BE2C (cell line): Measurements from ENCODE around the gene SLC26A1.
A peak's percentile ranks its signal among the peaks of the same experiment; 100 is the strongest.
"Not testable (repeated sequence)": the region's sequence is repeated elsewhere in the genome, so short reads cannot be mapped to it uniquely, and the experiment has no call there.

Experiments
- DNase-seq: peaks from one replicate; pipeline ENCODE4 v3.0.0-alpha.2; 2020
- H3K27me3 ChIP-seq: fragments of 250-450 bp; sonication (Bioruptor Pico); 2 replicates; pipeline ENCODE4 v1.5.1; 2020; ENCODE audit warnings: mild to moderate bottlenecking
- H3K36me3 ChIP-seq: fragments of 250-450 bp; sonication (Bioruptor Pico); 2 replicates; pipeline ENCODE4 v1.5.1; 2020; ENCODE audit warnings: mild to moderate bottlenecking
- H3K4me1 ChIP-seq: fragments of 250-450 bp; sonication (Bioruptor Pico); 2 replicates; pipeline ENCODE4 v1.5.1; 2020
- H3K4me3 ChIP-seq: 2 replicates; pipeline ENCODE4 v1.5.1; 2011; ENCODE audit warnings: low read depth, low read length
- H3K9me3 ChIP-seq: fragments of 250-450 bp; sonication (Bioruptor Pico); 2 replicates; pipeline ENCODE4 v1.5.1; 2020
- TF ChIP-seq, protein P1 (sequence below): IDR thresholded peaks from 2 replicates; pipeline ENCODE4 v1.5.1; 2012; ENCODE audit warnings: mild to moderate bottlenecking, low read depth, low read length

Gene SLC26A1

DNA sequence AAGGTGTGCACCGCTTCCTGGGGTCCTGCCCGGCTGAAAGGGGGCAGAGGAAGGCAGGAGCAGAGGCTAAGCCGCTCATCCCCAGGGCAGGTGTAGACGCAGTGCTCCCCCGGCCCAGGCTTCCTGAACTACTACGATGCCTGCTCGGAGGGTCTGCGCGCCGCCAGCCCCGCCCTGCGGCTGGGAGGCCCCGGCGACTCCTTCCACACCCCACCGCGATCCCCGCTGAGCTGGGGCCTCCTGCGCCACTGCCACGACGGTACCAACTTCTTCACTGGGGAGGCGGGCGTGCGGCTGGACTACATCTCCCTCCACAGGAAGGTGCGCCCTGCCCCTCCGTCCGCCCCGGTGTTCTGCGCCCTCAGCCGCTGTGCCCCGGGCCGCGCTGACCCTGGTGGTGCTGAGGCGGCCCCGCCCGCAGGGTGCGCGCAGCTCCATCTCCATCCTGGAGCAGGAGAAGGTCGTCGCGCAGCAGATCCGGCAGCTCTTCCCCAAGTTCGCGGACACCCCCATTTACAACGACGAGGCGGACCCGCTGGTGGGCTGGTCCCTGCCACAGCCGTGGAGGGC, 8.4 kb upstream of the SLC26A1 start:
- DNase-seq: no peak
- Histone ChIP-seq H3K9me3 (no peaks in the 10 kb centered on the region), H3K36me3 (no peaks in the 10 kb centered on the region), H3K4me3 (no peak overlapping the region), H3K27me3 (peaks cover 87% of the 10 kb centered on the region), H3K4me1 (no peaks in the 10 kb centered on the region)
- TF ChIP-seq, protein P1, sequence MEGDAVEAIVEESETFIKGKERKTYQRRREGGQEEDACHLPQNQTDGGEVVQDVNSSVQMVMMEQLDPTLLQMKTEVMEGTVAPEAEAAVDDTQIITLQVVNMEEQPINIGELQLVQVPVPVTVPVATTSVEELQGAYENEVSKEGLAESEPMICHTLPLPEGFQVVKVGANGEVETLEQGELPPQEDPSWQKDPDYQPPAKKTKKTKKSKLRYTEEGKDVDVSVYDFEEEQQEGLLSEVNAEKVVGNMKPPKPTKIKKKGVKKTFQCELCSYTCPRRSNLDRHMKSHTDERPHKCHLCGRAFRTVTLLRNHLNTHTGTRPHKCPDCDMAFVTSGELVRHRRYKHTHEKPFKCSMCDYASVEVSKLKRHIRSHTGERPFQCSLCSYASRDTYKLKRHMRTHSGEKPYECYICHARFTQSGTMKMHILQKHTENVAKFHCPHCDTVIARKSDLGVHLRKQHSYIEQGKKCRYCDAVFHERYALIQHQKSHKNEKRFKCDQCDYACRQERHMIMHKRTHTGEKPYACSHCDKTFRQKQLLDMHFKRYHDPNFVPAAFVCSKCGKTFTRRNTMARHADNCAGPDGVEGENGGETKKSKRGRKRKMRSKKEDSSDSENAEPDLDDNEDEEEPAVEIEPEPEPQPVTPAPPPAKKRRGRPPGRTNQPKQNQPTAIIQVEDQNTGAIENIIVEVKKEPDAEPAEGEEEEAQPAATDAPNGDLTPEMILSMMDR: no peak

GRCh38 chr4:1000686-1001260, 7.6 kb upstream of the SLC26A1 start:
- Histone ChIP-seq H3K27me3 (peaks cover 91% of the 10 kb centered on the region), H3K4me3 (no peak overlapping the region), H3K36me3 (no peaks in the 10 kb centered on the region), H3K4me1 (no peaks in the 10 kb centered on the region), H3K9me3 (no peaks in the 10 kb centered on the region)
- TF ChIP-seq, protein P1: no peak
- DNase-seq: no peak

GRCh38 chr4:999882-1000425, 6.8 kb upstream of the SLC26A1 start:
- DNase-seq: no peak
- Histone ChIP-seq H3K4me3 (no peak overlapping the region), H3K4me1 (no peaks in the 10 kb centered on the region), H3K27me3 (peaks cover 86% of the 10 kb centered on the region), H3K9me3 (no peaks in the 10 kb centered on the region), H3K36me3 (no peaks in the 10 kb centered on the region)
- TF ChIP-seq, protein P1: no peak

DNA sequence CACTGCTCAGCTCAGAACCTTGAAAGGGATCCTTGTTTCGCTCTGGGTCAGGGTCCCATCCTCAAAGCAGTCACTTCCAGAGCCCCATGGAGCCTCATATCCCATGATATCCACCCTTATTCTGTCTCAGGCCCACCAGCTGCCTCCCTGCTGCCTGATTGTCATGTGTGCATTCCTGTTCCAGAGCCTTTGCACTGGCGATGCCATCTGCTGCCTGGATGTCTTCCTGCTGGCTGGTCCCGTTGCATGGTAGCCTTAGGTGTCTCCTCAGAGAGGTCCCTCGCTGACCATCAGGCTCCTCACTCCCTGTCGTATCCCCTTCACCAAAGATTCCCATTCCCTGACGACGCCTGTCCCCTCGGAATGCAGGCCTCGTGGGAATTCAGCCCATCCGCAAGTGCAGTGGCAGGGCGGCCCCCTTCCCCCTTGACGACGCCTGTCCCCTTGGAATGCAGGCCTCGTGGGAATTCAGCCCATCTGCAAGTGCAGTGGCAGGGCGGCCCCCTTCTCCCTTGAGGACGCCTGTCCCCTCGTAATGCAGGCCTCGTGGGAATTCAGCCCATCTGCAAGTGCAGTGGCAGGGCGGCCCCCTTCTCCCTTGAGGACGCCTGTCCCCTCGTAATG, 6.1 kb upstream of the SLC26A1 start:
- H3K4me3 ChIP-seq, H3K9me3 ChIP-seq, H3K4me1 ChIP-seq, H3K36me3 ChIP-seq: not testable (repeated sequence)
- peak; percentile 19 for DNase-seq
- peaks cover 80% of the 10 kb centered on the region for H3K27me3 ChIP-seq

GRCh38 chr4:998096-998691, 5.0 kb upstream of the SLC26A1 start:
- no peak for DNase-seq
- Histone ChIP-seq H3K4me1 (no peaks in the 10 kb centered on the region), H3K4me3 (no peak overlapping the region), H3K36me3 (no peaks in the 10 kb centered on the region), H3K27me3 (peaks cover 68% of the 10 kb centered on the region), H3K9me3 (no peaks in the 10 kb centered on the region)
- TF ChIP-seq, protein P1: no peak

GRCh38 chr4:997375-998071, 4.3 kb upstream of the SLC26A1 start:
- TF ChIP-seq, protein P1: no peak
- Histone ChIP-seq H3K36me3 (no peaks in the 10 kb centered on the region), H3K4me1 (no peaks in the 10 kb centered on the region), H3K9me3 (no peaks in the 10 kb centered on the region), H3K4me3 (no peak overlapping the region), H3K27me3 (peaks cover 63% of the 10 kb centered on the region)
- DNase-seq: peak; percentile 19
